Central memory CD8-positive, alpha-beta T cell (primary cell): ENCODE results near the gene PEX5L.
"Not testable (repeated sequence)": the region's sequence is repeated elsewhere in the genome, so short reads cannot be mapped to it uniquely, and the experiment has no call there.

Experiments
- ATAC-seq: fragments of 150-1000 bp; cut with Tn5 transposase; replicated peaks from 2 replicates; pipeline ENCODE4 v1.10.0; 2022; ENCODE audit warnings: mild to moderate bottlenecking, moderate FRiP score, moderate number of reproducible peaks; ENCODE audit not compliant: poor library complexity, severe bottlenecking; ENCODE audit errors: extremely low read depth
- DNase-seq, 2 donors: peaks; one replicate each; pipeline ENCODE4 v3.0.0; 2021; ENCODE audit warnings: low spot score in 2 of 2
- H3K27ac Mint-ChIP-seq: one replicate; pipeline ENCODE4 v1.8.0; 2022; ENCODE audit warnings: low read depth, mild to moderate bottlenecking, moderate library complexity, mixed read lengths
- H3K27me3 Mint-ChIP-seq: one replicate; pipeline ENCODE4 v1.8.0; 2022; ENCODE audit warnings: mixed read lengths
- H3K36me3 Mint-ChIP-seq: one replicate; pipeline ENCODE4 v1.8.0; 2022; ENCODE audit warnings: mild to moderate bottlenecking, moderate library complexity, mixed read lengths; ENCODE audit not compliant: insufficient read depth
- H3K4me1 Mint-ChIP-seq: one replicate; pipeline ENCODE4 v1.8.0; 2022; ENCODE audit warnings: mixed read lengths
- H3K4me3 Mint-ChIP-seq: one replicate; pipeline ENCODE4 v1.8.0; 2022; ENCODE audit warnings: mild to moderate bottlenecking, moderate library complexity, mixed read lengths
- H3K9me3 Mint-ChIP-seq: one replicate; pipeline ENCODE4 v1.8.0; 2022; ENCODE audit warnings: mixed read lengths

PEX5L gene

DNA sequence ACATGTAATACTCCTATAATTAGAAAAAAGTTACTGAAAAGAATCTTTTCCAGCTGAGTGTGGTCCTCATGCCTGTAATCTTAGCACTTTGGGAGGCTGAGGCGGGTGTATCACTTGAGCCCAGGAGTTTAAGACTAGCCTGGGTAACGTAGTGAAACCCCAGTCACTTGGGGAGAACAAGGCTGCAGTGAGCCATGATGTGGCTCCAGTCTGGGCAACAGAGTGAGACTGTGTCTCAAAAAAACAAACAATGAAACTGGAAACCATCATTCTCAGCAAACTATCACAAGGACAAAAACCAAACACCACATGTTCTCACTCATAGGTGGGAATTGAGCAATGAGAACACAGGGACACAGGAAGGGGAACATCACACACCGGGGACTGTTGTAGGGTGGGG is 18.9 kb upstream of the PEX5L start:
- H3K4me3 Mint-ChIP-seq, H3K27ac Mint-ChIP-seq, ATAC-seq: not testable (repeated sequence)

DNA sequence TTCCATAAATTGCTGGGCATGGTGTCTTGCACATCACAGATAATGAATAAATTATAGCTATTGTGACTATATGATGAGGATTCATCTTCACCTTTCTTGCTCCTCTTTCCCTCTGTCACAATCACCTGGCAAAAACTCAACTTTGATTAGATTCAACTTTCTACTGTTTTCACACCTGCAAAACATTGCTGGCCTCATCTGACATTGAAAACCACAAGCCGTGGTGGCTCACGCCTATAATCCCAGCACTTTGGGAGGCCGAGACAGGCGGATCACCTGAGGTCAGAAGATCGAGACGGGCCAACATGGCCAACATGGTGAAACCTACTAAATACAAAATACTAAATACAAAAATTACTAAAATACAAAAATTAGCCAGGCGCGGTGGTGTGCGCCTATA is 12.7 kb upstream of the PEX5L start:
- H3K27ac Mint-ChIP-seq: no peak overlapping the region
- H3K4me3 Mint-ChIP-seq: no peak overlapping the region
- H3K4me1 Mint-ChIP-seq: no peaks in the 10 kb centered on the region
- no peaks in the 10 kb centered on the region for H3K27me3 Mint-ChIP-seq
- no peak for DNase-seq
- H3K36me3 Mint-ChIP-seq: peaks cover 2% of the 10 kb centered on the region
- ATAC-seq: no peak
- no peaks in the 10 kb centered on the region for H3K9me3 Mint-ChIP-seq

More for the DNA sequence above, 18.9 kb upstream of the PEX5L start:
- H3K27me3 Mint-ChIP-seq, H3K4me1 Mint-ChIP-seq, H3K9me3 Mint-ChIP-seq, H3K36me3 Mint-ChIP-seq, DNase-seq: not testable (repeated sequence)

GRCh38 chr3:180048840-180049239 is 12.1 kb upstream of the PEX5L start:
- H3K4me1 Mint-ChIP-seq: no peaks in the 10 kb centered on the region
- ATAC-seq (no peak), DNase-seq (no peak)
- peaks cover 2% of the 10 kb centered on the region for H3K36me3 Mint-ChIP-seq
- no peak overlapping the region for H3K27ac Mint-ChIP-seq
- H3K9me3 Mint-ChIP-seq: no peaks in the 10 kb centered on the region
- no peak overlapping the region for H3K4me3 Mint-ChIP-seq
- no peaks in the 10 kb centered on the region for H3K27me3 Mint-ChIP-seq

GRCh38 chr3:180048103-180048502 is 11.4 kb upstream of the PEX5L start:
- Mint-ChIP-seq H3K4me3 (no peak overlapping the region), H3K27ac (no peak overlapping the region), H3K27me3 (no peaks in the 10 kb centered on the region), H3K4me1 (no peaks in the 10 kb centered on the region), H3K36me3 (peaks cover 2% of the 10 kb centered on the region), H3K9me3 (no peaks in the 10 kb centered on the region)
- no peak for DNase-seq
- no peak for ATAC-seq

GRCh38 chr3:180040966-180041365 is 4.2 kb upstream of the PEX5L start:
- Mint-ChIP-seq H3K4me1 (peaks cover 10% of the 10 kb centered on the region), H3K27ac (no peak overlapping the region), H3K27me3 (peaks cover 54% of the 10 kb centered on the region), H3K4me3 (no peak overlapping the region), H3K36me3 (no peaks in the 10 kb centered on the region), H3K9me3 (no peaks in the 10 kb centered on the region)
- ATAC-seq: no peak
- no peak for DNase-seq

DNA sequence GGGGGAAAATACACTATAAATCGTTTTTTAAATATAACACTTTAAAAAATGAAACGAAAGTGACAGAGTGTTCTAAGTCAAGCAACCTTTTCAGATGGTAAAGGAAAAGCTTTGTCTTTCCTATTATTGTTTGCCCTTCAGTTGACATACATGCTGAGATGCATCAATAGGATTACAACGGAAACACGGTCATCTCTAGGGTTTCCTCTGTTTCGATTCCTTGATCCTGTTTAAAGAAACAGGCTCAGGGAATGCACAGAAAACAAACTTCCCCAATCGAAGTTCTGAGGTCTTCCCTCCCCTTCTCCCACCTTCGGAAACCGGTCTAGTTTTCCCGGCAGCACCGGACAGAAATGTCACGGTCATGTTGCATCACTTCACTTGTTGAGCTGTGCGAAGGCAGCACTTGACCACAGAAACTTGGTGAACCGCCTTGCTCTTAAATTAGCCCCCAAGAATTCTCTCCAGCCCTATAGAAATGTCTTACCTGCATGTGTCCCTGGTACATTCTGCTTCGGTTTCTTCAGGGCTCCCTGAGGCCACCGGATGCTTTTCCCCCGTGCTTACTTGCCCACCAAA is 556 bp downstream of the PEX5L start:
- Mint-ChIP-seq H3K36me3 (no peaks in the 10 kb centered on the region), H3K27me3 (peaks cover 74% of the 10 kb centered on the region), H3K27ac (no peak overlapping the region), H3K4me3 (peak overlapping the region; percentile 29), H3K9me3 (no peaks in the 10 kb centered on the region), H3K4me1 (peaks cover 10% of the 10 kb centered on the region)
- no peak for ATAC-seq
- DNase-seq: no peak

- H3K27ac Mint-ChIP-seq: no peak overlapping the region
- no peak for DNase-seq
- no peak overlapping the region for H3K4me3 Mint-ChIP-seq
- no peaks in the 10 kb centered on the region for H3K9me3 Mint-ChIP-seq
- peaks cover 2% of the 10 kb centered on the region for H3K27me3 Mint-ChIP-seq
- no peaks in the 10 kb centered on the region for H3K4me1 Mint-ChIP-seq
- no peak for ATAC-seq
- no peaks in the 10 kb centered on the region for H3K36me3 Mint-ChIP-seq
Observed at GRCh38 chr3:180026997-180027396, 9.7 kb downstream of the PEX5L start.

DNA sequence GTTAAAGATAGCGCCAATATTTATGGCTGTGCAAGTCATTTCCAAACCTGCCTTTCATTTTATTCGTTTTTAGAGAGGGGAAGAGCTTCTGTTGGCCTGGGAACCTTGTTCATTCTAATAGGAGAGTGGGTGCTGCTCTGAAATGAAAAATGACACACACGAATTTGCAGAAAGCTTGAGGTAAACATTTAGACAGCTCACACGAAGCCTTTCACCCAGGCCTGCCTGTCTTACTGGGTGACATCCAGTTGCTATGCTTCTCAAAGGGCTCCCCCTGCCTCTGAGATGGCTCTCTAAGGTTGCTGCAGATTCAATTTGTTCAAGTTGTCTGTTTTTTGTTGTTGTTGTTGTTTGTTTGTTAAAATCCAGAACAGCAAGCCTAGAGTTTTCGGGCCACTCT is 18.2 kb downstream of the PEX5L start:
- ATAC-seq (no peak), DNase-seq (no peak)
- Mint-ChIP-seq H3K9me3 (no peaks in the 10 kb centered on the region), H3K27me3 (no peaks in the 10 kb centered on the region), H3K36me3 (no peaks in the 10 kb centered on the region), H3K4me1 (no peaks in the 10 kb centered on the region), H3K27ac (no peak overlapping the region), H3K4me3 (no peak overlapping the region)

DNA sequence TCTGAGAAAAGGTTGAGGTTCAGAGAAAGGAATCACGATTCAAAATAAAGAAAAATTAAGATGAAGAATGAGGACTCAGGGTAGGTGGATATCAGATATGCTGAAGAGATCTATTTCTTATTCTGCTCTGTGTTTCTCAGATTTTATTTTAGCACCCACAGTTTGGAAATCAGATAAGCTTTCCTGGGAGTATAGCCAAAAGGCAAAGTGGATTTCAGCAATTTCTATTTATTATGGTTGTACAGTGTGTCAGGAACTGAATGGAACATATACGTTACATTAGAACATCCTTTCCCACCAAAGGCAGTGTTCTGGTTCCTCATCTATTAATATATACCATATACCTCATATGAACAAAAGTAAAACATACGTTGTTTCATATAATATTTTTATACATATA is 18.9 kb downstream of the PEX5L start:
- ATAC-seq (no peak), DNase-seq (no peak)
- no peaks in the 10 kb centered on the region for H3K9me3 Mint-ChIP-seq
- no peak overlapping the region for H3K27ac Mint-ChIP-seq
- no peak overlapping the region for H3K4me3 Mint-ChIP-seq
- no peaks in the 10 kb centered on the region for H3K4me1 Mint-ChIP-seq
- H3K27me3 Mint-ChIP-seq: no peaks in the 10 kb centered on the region
- no peaks in the 10 kb centered on the region for H3K36me3 Mint-ChIP-seq

DNA sequence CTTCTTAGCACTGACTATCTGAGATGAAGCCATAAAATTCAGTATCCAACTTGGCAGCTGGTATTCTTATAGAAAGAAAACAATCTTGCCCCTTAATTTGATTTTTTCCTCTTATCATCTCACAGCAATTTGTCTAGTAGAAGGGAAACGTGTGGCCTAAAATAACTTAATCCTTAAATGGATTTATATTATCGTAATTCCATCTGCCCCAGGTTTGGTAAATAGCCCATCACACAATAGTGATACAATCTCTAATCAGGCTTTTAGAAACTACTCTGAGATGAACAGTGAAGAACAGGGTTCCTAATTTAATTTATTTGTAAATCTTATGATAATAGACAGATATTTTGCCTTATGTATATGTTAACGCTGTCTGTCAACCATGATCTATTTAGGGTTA is 24.8 kb downstream of the PEX5L start:
- Mint-ChIP-seq H3K4me1 (no peaks in the 10 kb centered on the region), H3K36me3 (peaks cover 1% of the 10 kb centered on the region), H3K27ac (no peak overlapping the region), H3K27me3 (no peaks in the 10 kb centered on the region), H3K9me3 (peaks cover 4% of the 10 kb centered on the region), H3K4me3 (no peak overlapping the region)
- ATAC-seq (no peak), DNase-seq (no peak)

GRCh38 chr3:180008318-180008717 is 28.4 kb downstream of the PEX5L start:
- H3K4me3 Mint-ChIP-seq, H3K27ac Mint-ChIP-seq, H3K9me3 Mint-ChIP-seq, H3K36me3 Mint-ChIP-seq, H3K27me3 Mint-ChIP-seq, DNase-seq, H3K4me1 Mint-ChIP-seq, ATAC-seq: not testable (repeated sequence)

- ATAC-seq: no peak
- no peaks in the 10 kb centered on the region for H3K4me1 Mint-ChIP-seq
Observed at GRCh38 chr3:180004542-180004941, 32.2 kb downstream of the PEX5L start.

DNA sequence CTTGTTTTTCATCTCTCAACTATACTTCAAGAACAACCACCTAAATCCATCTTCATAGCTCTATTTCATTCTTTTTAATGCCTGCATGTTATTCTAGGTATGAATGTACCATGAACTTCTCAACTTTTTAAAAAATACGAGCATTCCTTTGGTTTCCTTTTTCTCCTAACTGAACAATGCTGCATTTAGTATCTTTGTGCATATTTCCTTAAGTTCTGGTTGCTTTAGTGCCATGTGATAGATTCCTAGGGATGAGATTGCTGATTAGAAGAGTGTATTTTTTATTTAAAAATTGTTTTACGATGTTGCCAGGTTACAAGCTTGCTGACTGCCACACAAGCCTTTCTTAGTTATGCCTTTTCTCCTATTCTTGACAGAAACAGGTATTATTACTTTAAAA is 34.7 kb downstream of the PEX5L start:
- ATAC-seq: no peak
- no peaks in the 10 kb centered on the region for H3K36me3 Mint-ChIP-seq
- no peak overlapping the region for H3K4me3 Mint-ChIP-seq
- no peak for DNase-seq
- no peaks in the 10 kb centered on the region for H3K27me3 Mint-ChIP-seq
- H3K9me3 Mint-ChIP-seq: peaks cover 6% of the 10 kb centered on the region
- H3K4me1 Mint-ChIP-seq: no peaks in the 10 kb centered on the region
- no peak overlapping the region for H3K27ac Mint-ChIP-seq

More at GRCh38 chr3:180004542-180004941, 32.2 kb downstream of the PEX5L start:
- Mint-ChIP-seq H3K4me3 (no peak overlapping the region), H3K36me3 (peaks cover 1% of the 10 kb centered on the region), H3K9me3 (peaks cover 10% of the 10 kb centered on the region), H3K27me3 (no peaks in the 10 kb centered on the region), H3K27ac (no peak overlapping the region)
- DNase-seq: no peak

DNA sequence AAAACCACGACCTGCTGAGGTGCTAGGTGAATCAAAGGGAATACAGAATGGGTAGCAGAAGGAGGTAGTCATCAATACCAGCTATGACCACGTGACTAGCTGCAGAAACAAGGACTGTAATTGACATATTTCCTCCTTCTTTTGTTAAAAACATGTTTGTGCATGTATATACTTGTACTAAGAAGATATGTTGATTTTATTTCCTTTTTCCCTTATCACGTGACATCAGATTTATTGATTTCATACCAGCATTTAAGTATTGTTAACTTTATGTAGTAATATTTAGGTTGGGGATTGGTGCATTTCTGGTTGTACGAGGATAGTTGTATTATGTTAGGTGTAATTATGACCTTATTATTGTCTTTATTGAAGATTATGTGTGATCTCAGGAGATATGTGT is 36.2 kb downstream of the PEX5L start:
- Mint-ChIP-seq H3K9me3 (no peaks in the 10 kb centered on the region), H3K36me3 (no peaks in the 10 kb centered on the region), H3K27me3 (no peaks in the 10 kb centered on the region), H3K4me1 (no peaks in the 10 kb centered on the region), H3K27ac (no peak overlapping the region), H3K4me3 (no peak overlapping the region)
- DNase-seq (no peak), ATAC-seq (no peak)
